Transverse colon (tissue), 4 donors: ENCODE data around the gene PRPF39. TPM values are rescaled to one million over a fixed set of nuclear protein-coding genes. Genes with fewer than 3 reads are reported as not detected.

Experiments used
- DNase-seq: peaks from one replicate; pipeline ENCODE4 v3.0.0-alpha.2; 2019
- H3K27ac ChIP-seq, 4 donors: fragments of 200-600 bp; sonication (generic); 2 replicates each; pipeline ENCODE4 v1.5.1; 2016 to 2018; ENCODE audit warnings: inconsistent platforms in 4 of 4
- H3K27me3 ChIP-seq: fragments of 200-600 bp; sonication (generic); 2 replicates; pipeline ENCODE4 v1.5.1; 2017; ENCODE audit warnings: inconsistent platforms
- H3K36me3 ChIP-seq, 4 donors: fragments of 200-600 bp; sonication (generic); 2 replicates each; pipeline ENCODE4 v1.5.1; 2017 to 2019; ENCODE audit warnings: inconsistent platforms in 4 of 4
- H3K4me1 ChIP-seq, 4 donors: fragments of 200-600 bp; sonication (generic); 2 replicates each; pipeline ENCODE4 v1.5.1; 2017 to 2020; ENCODE audit warnings: inconsistent platforms in 4 of 4
- H3K4me3 ChIP-seq, 4 donors: fragments of 200-600 bp; sonication (generic); 1 replicate in 1 of 4; 2 replicates in 3 of 4; pipeline versions ENCODE4 v1.5.1 to v1.6.1; 2017 to 2019; ENCODE audit warnings: inconsistent platforms in 4 of 4
- H3K9me3 ChIP-seq, 2 donors: fragments of 200-600 bp; sonication (generic); 2 replicates each; pipeline ENCODE4 v1.5.1; 2017 to 2019; ENCODE audit warnings: inconsistent platforms in 2 of 2
- CTCF ChIP-seq, 5 experiments: fragments of 200-600 bp in 3 of 5; fragments of 450-650 bp in 2 of 5; sonication (generic) in 3 of 5; IDR thresholded peaks; 1 replicate in 2 of 5; 2 replicates in 3 of 5; pipeline ENCODE4 v1.5.1; 2016 to 2017; ENCODE audit warnings: antibody characterized with exemption in 5 of 5, inconsistent platforms in 3 of 5, mild to moderate bottlenecking in 2 of 5, moderate library complexity in 1 of 5
- EP300 ChIP-seq: sonication (generic); formaldehyde crosslinking; IDR thresholded peaks from one replicate; pipeline ENCODE4 v1.6.1; 2017; ENCODE audit warnings: antibody characterized with exemption, low read depth
- POLR2A ChIP-seq: fragments of 450-650 bp; IDR thresholded peaks from one replicate; pipeline ENCODE4 v1.6.1; 2016; ENCODE audit warnings: antibody characterized with exemption, mild to moderate bottlenecking, moderate library complexity
- POLR2AphosphoS5 ChIP-seq, 3 donors: sonication (generic); formaldehyde crosslinking; IDR thresholded peaks; one replicate each; pipeline ENCODE4 v1.6.1; 2016; ENCODE audit warnings: antibody characterized with exemption in 3 of 3
- WGBS, 2 donors: methylation state at CpG; one replicate each; pipeline ENCODE4 v1.1.5; 2018; ENCODE audit warnings: low coverage in 1 of 2; 5-methylcytosine and 5-hydroxymethylcytosine counted together
- in situ Hi-C, 4 donors: fragments of 200-750 bp; cut with MboI; loops; one replicate each; pipeline versions ENCODE4 v1.15.0 to v1.15.1; 2017; ENCODE audit warnings: low sequenced_read_pairs in 3 of 4, low pct_ligation_motif_present in 1 of 4, low pct_unique_long_range_greater_than_20kb in 1 of 4
- intact Hi-C: fragments of 100-400 bp; cut with DNase I; formaldehyde crosslinking; loops from one replicate; pipeline ENCODE4 v1.15.1; 2023; ENCODE audit warnings: low total_unique reads
- total RNA-seq, 4 donors: library from RNA; depleted of rRNA; stranded (reverse); fragments of >200 nt; gene quantifications; one replicate each; pipeline ENCODE4 v1.1.0, GENCODE V29; 2016

The PRPF39 gene
- total RNA-seq, 4 donors from 2014 or later, result 13.5 to 239 (median 37.9) TPM

- peaks cover 0 to 12% (median 3%) of the 10 kb centered on the region in 4 donors for H3K36me3 ChIP-seq
- no peak overlapping the region for H3K4me3 ChIP-seq
- TF ChIP-seq EP300 (no peak), CTCF (IDR thresholded peaks at IDR 0.05) (no peak), POLR2AphosphoS5 (IDR thresholded peaks at IDR 0.05) (no peak), POLR2A (no peak)
- H3K9me3 ChIP-seq, result no peaks in the 10 kb centered on the region
- intact Hi-C loops, result no loop called here
- no peaks in the 10 kb centered on the region for H3K27me3 ChIP-seq
- H3K27ac ChIP-seq, result no peak overlapping the region
- WGBS, 2 donors, result 100% methylated on average over 2 of the region's 2 CpGs; no CpG with 5 or more reads in 1 of the 2 donors
- in situ Hi-C loops, result no loop called here
- no peak for DNase-seq
- no peaks in the 10 kb centered on the region for H3K4me1 ChIP-seq
Measured at GRCh38 chr14:45039390-45039789, 44.5 kb upstream of the PRPF39 start.

- Histone ChIP-seq H3K27ac (no peak overlapping the region), H3K36me3 (peaks cover 0 to 14% (median 6%) of the 10 kb centered on the region in 4 donors), H3K4me3 (no peak overlapping the region), H3K9me3 (no peaks in the 10 kb centered on the region), H3K4me1 (no peaks in the 10 kb centered on the region), H3K27me3 (no peaks in the 10 kb centered on the region)
- TF ChIP-seq EP300, result no peak
- no peak for TF ChIP-seq POLR2AphosphoS5 (IDR thresholded peaks at IDR 0.05)
- TF ChIP-seq CTCF (IDR thresholded peaks at IDR 0.05), result no peak
- no peak for TF ChIP-seq POLR2A
- in situ Hi-C loops (no loop called here), intact Hi-C loops (no loop called here)
- 95 to 100% methylated on average over 5 of the region's 5 CpGs for WGBS, 2 donors
- DNase-seq, result no peak
Measured at GRCh38 chr14:45041641-45042040, 42.3 kb upstream of the PRPF39 start.

GRCh38 chr14:45044638-45045037, 39.3 kb upstream of the PRPF39 start:
- WGBS, 2 donors, result 88 to 91% methylated on average over 5 of the region's 5 CpGs

GRCh38 chr14:45048385-45048784, 35.5 kb upstream of the PRPF39 start:
- in situ Hi-C loops (no loop called here), intact Hi-C loops (no loop called here)
- Histone ChIP-seq H3K4me1 (no peaks in the 10 kb centered on the region), H3K9me3 (no peaks in the 10 kb centered on the region), H3K27me3 (no peaks in the 10 kb centered on the region), H3K36me3 (peaks cover 0 to 9% (median 4%) of the 10 kb centered on the region in 4 donors), H3K4me3 (no peak overlapping the region), H3K27ac (no peak overlapping the region)
- TF ChIP-seq POLR2A, result no peak
- no peak for TF ChIP-seq POLR2AphosphoS5 (IDR thresholded peaks at IDR 0.05)
- TF ChIP-seq EP300, result no peak
- TF ChIP-seq CTCF (IDR thresholded peaks at IDR 0.05), result no peak
- no peak for DNase-seq
- WGBS, 2 donors, result 92 to 100% methylated on average over 1 to 2 of the region's 2 CpGs

More at GRCh38 chr14:45044638-45045037, 39.3 kb upstream of the PRPF39 start:
- Histone ChIP-seq H3K36me3 (peaks cover 0 to 14% (median 5%) of the 10 kb centered on the region in 4 donors), H3K4me1 (no peaks in the 10 kb centered on the region), H3K4me3 (no peak overlapping the region), H3K9me3 (no peaks in the 10 kb centered on the region), H3K27me3 (no peaks in the 10 kb centered on the region), H3K27ac (no peak overlapping the region)
- no peak for DNase-seq
- intact Hi-C loops (no loop called here), in situ Hi-C loops (no loop called here)
- TF ChIP-seq POLR2A, result no peak
- no peak for TF ChIP-seq CTCF (IDR thresholded peaks at IDR 0.05)
- no peak for TF ChIP-seq EP300
- no peak for TF ChIP-seq POLR2AphosphoS5 (IDR thresholded peaks at IDR 0.05)
